Stimulated activated CD8-positive, alpha-beta memory T cell treated with anti-CD3 and anti-CD28 coated beads, Interleukin-4, amount 100 ng/mL, for 24 hours (primary cell): ENCODE data around the gene TFB1M.
A peak's percentile ranks its signal among the peaks of the same experiment; 100 is the strongest.
"Not testable (repeated sequence)": the region's sequence is repeated elsewhere in the genome, so short reads cannot be mapped to it uniquely, and the experiment has no call there.

Experiments
- DNase-seq: peaks from one replicate; pipeline ENCODE4 v3.0.0-alpha.2; 2020; ENCODE audit warnings: low read depth

Gene TFB1M

GRCh38 chr6:155314092-155314772, at the start of gene TFB1M:
TSS of gene TFB1M (minus strand) at chr6:155314484. CDS start at chr6:155314428, 56 bp downstream.
- peak; percentile 98 for DNase-seq

GRCh38 chr6:155364021-155364420, 49.7 kb upstream of the TFB1M start:
- DNase-seq, result not testable (repeated sequence)

- DNase-seq, result not testable (repeated sequence)
Measured at GRCh38 chr6:155362968-155363632, 48.8 kb upstream of the TFB1M start.

GRCh38 chr6:155354167-155354566, 39.9 kb upstream of the TFB1M start:
- no peak for DNase-seq

GRCh38 chr6:155352811-155353210, 38.5 kb upstream of the TFB1M start:
- no peak for DNase-seq

GRCh38 chr6:155352130-155352420, 37.8 kb upstream of the TFB1M start:
- DNase-seq, result no peak

- DNase-seq, result no peak
Measured at GRCh38 chr6:155351273-155352129, 37.2 kb upstream of the TFB1M start.

GRCh38 chr6:155349956-155350355, 35.7 kb upstream of the TFB1M start:
- DNase-seq, result no peak

GRCh38 chr6:155349129-155349528, 34.8 kb upstream of the TFB1M start:
- no peak for DNase-seq

GRCh38 chr6:155347800-155348199, 33.5 kb upstream of the TFB1M start:
- DNase-seq, result no peak

GRCh38 chr6:155346957-155347356, 32.7 kb upstream of the TFB1M start:
- no peak for DNase-seq

GRCh38 chr6:155344341-155345006, 30.2 kb upstream of the TFB1M start:
- no peak for DNase-seq

- no peak for DNase-seq
Measured at GRCh38 chr6:155341130-155341828, 27.0 kb upstream of the TFB1M start.

GRCh38 chr6:155340464-155341129, 26.3 kb upstream of the TFB1M start:
- no peak for DNase-seq

- not testable (repeated sequence) for DNase-seq
Measured at GRCh38 chr6:155339929-155340328, 25.6 kb upstream of the TFB1M start.

- DNase-seq, result not testable (repeated sequence)
Measured at GRCh38 chr6:155338237-155338636, 24.0 kb upstream of the TFB1M start.

GRCh38 chr6:155335265-155335664, 21.0 kb upstream of the TFB1M start:
- DNase-seq, result no peak

- not testable (repeated sequence) for DNase-seq
Measured at GRCh38 chr6:155334073-155334472, 19.8 kb upstream of the TFB1M start.

- no peak for DNase-seq
Measured at GRCh38 chr6:155333414-155333813, 19.1 kb upstream of the TFB1M start.

- no peak for DNase-seq
Measured at GRCh38 chr6:155330922-155331321, 16.6 kb upstream of the TFB1M start.

GRCh38 chr6:155330133-155330734, 15.9 kb upstream of the TFB1M start:
- no peak for DNase-seq
